Measurements from ENCODE around the gene SORD. TPM values are rescaled to one million over a fixed set of nuclear protein-coding genes. Genes with fewer than 3 reads are reported as not detected.
"Not testable (repeated sequence)": the region's sequence is repeated elsewhere in the genome, so short reads cannot be mapped to it uniquely, and the experiment has no call there.

The SORD gene
- total RNA-seq, 2 donors from 2014 or later: 3.8 to 12.7 TPM

- H3K9me3 Mint-ChIP-seq: no peaks in the 10 kb centered on the region
- no peak overlapping the region for H3K27ac Mint-ChIP-seq
- H3K4me1 Mint-ChIP-seq (ENCODE audit: low read depth in 2 of 2): no peaks in the 10 kb centered on the region
- no peak overlapping the region for H3K4me3 Mint-ChIP-seq
- H3K27me3 Mint-ChIP-seq: peaks cover 5 to 9% of the 10 kb centered on the region in 2 donors
- ATAC-seq (no peak), DNase-seq (ENCODE audit: low spot score) (no peak)
- no peaks in the 10 kb centered on the region for H3K36me3 Mint-ChIP-seq
These were observed 79.2 kb downstream of the SORD start for GRCh38 chr15:45102226-45102625.

- DNase-seq (ENCODE audit: low spot score); ATAC-seq; H3K4me3 Mint-ChIP-seq; H3K27ac Mint-ChIP-seq; H3K36me3 Mint-ChIP-seq; H3K9me3 Mint-ChIP-seq; H3K4me1 Mint-ChIP-seq (ENCODE audit: low read depth in 2 of 2): not testable (repeated sequence)
- peaks cover 10 to 16% of the 10 kb centered on the region in 2 donors for H3K27me3 Mint-ChIP-seq
These were observed 81.2 kb downstream of the SORD start for GRCh38 chr15:45104170-45104569.

GRCh38 chr15:45105586-45105985 lies 82.6 kb downstream of the SORD start:
- Mint-ChIP-seq H3K27me3 (peaks cover 21 to 25% of the 10 kb centered on the region in 2 donors), H3K4me1 (ENCODE audit: low read depth in 2 of 2) (no peaks in the 10 kb centered on the region), H3K36me3 (no peaks in the 10 kb centered on the region), H3K27ac (no peak overlapping the region), H3K4me3 (no peak overlapping the region), H3K9me3 (no peaks in the 10 kb centered on the region)
- DNase-seq (ENCODE audit: low spot score): no peak
- no peak for ATAC-seq

GRCh38 chr15:45106002-45106790 lies 83.2 kb downstream of the SORD start:
- ATAC-seq (no peak), DNase-seq (ENCODE audit: low spot score) (no peak)
- Mint-ChIP-seq H3K27me3 (peaks cover 21 to 26% of the 10 kb centered on the region in 2 donors), H3K9me3 (no peaks in the 10 kb centered on the region), H3K27ac (no peak overlapping the region), H3K4me3 (no peak overlapping the region), H3K4me1 (ENCODE audit: low read depth in 2 of 2) (no peaks in the 10 kb centered on the region), H3K36me3 (no peaks in the 10 kb centered on the region)

GRCh38 chr15:45107941-45108630 lies 85.1 kb downstream of the SORD start:
- H3K27me3 Mint-ChIP-seq: peaks cover 28 to 34% of the 10 kb centered on the region in 2 donors

DNA sequence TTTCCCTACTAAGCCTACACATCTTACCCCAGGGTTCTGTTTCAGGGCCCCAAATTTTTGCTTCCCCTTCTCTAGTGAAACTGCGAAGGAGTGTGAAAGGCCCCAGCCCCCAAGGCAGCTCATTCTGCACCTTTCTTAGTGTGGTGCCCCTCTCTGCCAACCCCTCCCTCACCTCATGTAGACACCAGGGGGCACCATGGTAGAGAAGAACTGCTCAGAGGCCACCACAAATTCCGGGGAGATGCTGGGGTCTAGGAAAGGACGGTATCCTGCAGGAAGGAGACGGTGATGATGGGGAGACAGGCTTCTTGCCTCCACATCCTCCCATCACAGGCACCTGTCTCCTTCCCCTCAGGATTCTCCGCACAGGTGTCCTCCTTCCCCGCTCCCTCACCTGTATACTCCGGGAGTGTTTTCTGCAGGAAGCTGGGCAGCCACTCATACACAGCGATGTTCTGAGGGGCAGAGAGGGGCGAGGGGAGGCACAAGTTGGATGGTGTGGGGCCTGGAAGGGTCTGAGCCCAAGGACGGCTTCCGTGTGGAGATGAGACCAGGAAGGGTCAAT lies 87.3 kb downstream of the SORD start:
- Mint-ChIP-seq H3K9me3 (no peaks in the 10 kb centered on the region), H3K4me1 (ENCODE audit: low read depth in 2 of 2) (peaks cover 2 to 6% of the 10 kb centered on the region in 2 donors), H3K27me3 (peaks cover 44 to 46% of the 10 kb centered on the region in 2 donors), H3K27ac (no peak overlapping the region), H3K36me3 (peaks cover 5% of the 10 kb centered on the region), H3K4me3 (no peak overlapping the region)
- ATAC-seq (no peak), DNase-seq (ENCODE audit: low spot score) (no peak)

More at GRCh38 chr15:45107941-45108630, 85.1 kb downstream of the SORD start:
- Mint-ChIP-seq H3K4me3 (no peak overlapping the region), H3K27ac (no peak overlapping the region), H3K4me1 (ENCODE audit: low read depth in 2 of 2) (peaks cover 0 to 2% of the 10 kb centered on the region in 2 donors), H3K36me3 (no peaks in the 10 kb centered on the region), H3K9me3 (no peaks in the 10 kb centered on the region)
- ATAC-seq: peak in 1 of 2 donors; percentile 2
- DNase-seq (ENCODE audit: low spot score): no peak

- no peaks in the 10 kb centered on the region for H3K9me3 Mint-ChIP-seq
- ATAC-seq (no peak), DNase-seq (ENCODE audit: low spot score) (no peak)
- H3K36me3 Mint-ChIP-seq: peaks cover 5% of the 10 kb centered on the region
- H3K4me3 Mint-ChIP-seq: peak overlapping the region; percentile 33
- peaks cover 52 to 53% of the 10 kb centered on the region in 2 donors for H3K27me3 Mint-ChIP-seq
- peaks cover 5 to 6% of the 10 kb centered on the region in 2 donors for H3K4me1 Mint-ChIP-seq (ENCODE audit: low read depth in 2 of 2)
- no peak overlapping the region for H3K27ac Mint-ChIP-seq
These were observed 88.6 kb downstream of the SORD start for GRCh38 chr15:45111390-45112142.

DNA sequence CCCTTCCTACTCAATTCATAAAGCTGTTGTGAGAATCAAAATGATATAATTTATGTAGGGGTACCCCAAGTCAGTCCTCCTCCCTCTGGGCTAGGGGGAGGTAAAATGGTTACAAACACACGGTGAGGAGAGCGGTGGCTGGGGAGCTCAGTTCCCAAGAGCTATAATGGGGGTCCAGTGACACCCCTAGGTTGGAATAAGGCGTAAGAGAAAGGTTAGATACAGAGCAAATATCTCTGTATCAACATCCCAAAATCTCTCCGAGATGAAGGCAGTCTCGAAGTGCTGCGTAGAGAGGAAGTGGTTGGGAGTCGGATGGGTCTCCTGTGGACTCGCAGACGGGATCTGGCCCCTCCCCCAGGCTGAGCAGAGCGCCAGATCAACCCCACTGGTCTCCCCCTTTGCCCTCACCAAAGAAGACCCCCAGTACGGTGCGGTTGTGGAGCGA lies 89.2 kb downstream of the SORD start:
- Mint-ChIP-seq H3K36me3 (peaks cover 5% of the 10 kb centered on the region), H3K27ac (no peak overlapping the region), H3K4me1 (ENCODE audit: low read depth in 2 of 2) (peaks cover 6 to 7% of the 10 kb centered on the region in 2 donors), H3K27me3 (peaks cover 52 to 56% of the 10 kb centered on the region in 2 donors), H3K4me3 (peak overlapping the region; percentile 33), H3K9me3 (no peaks in the 10 kb centered on the region)
- ATAC-seq: no peak
- DNase-seq (ENCODE audit: low spot score): no peak

- no peak for ATAC-seq
- peaks cover 5% of the 10 kb centered on the region for H3K36me3 Mint-ChIP-seq
- no peak for DNase-seq (ENCODE audit: low spot score)
- no peak overlapping the region for H3K4me3 Mint-ChIP-seq
- H3K27me3 Mint-ChIP-seq: peaks cover 56 to 62% of the 10 kb centered on the region in 2 donors
- H3K27ac Mint-ChIP-seq: no peak overlapping the region
- peaks cover 11 to 13% of the 10 kb centered on the region in 2 donors for H3K4me1 Mint-ChIP-seq (ENCODE audit: low read depth in 2 of 2)
- no peaks in the 10 kb centered on the region for H3K9me3 Mint-ChIP-seq
These were observed 89.8 kb downstream of the SORD start for GRCh38 chr15:45112591-45113379.

- Mint-ChIP-seq H3K4me3 (peak overlapping the region; percentile 68), H3K4me1 (ENCODE audit: low read depth in 2 of 2) (peaks cover 18 to 20% of the 10 kb centered on the region in 2 donors), H3K27me3 (peaks cover 63 to 69% of the 10 kb centered on the region in 2 donors), H3K27ac (no peak overlapping the region), H3K9me3 (no peaks in the 10 kb centered on the region), H3K36me3 (peaks cover 5% of the 10 kb centered on the region)
- ATAC-seq (no peak), DNase-seq (ENCODE audit: low spot score) (no peak)
These were observed 90.5 kb downstream of the SORD start for GRCh38 chr15:45113380-45113990.

GRCh38 chr15:45114076-45114750 lies 91.2 kb downstream of the SORD start, which contains the start of the genes DUOX2 and DUOXA2:
TSS of gene DUOX2 (minus strand) at chr15:45114172. CDS start at chr15:45113411, 761 bp downstream.
TSS of gene DUOXA2 (plus strand) at chr15:45114326. CDS start at chr15:45114606, 280 bp downstream.
- H3K27ac Mint-ChIP-seq: no peak within 1 kb of the TSS
- H3K36me3 Mint-ChIP-seq: peaks cover 5% of the 10 kb centered on the region
- peaks cover 58 to 66% of the 10 kb centered on the region in 2 donors for H3K27me3 Mint-ChIP-seq
- H3K9me3 Mint-ChIP-seq: no peaks in the 10 kb centered on the region
- DNase-seq (ENCODE audit: low spot score) (no peak), ATAC-seq (no peak)
- peaks cover 19 to 20% of the 10 kb centered on the region in 2 donors for H3K4me1 Mint-ChIP-seq (ENCODE audit: low read depth in 2 of 2)
- peak within 1 kb of the TSS; percentile 68 for H3K4me3 Mint-ChIP-seq

DNA sequence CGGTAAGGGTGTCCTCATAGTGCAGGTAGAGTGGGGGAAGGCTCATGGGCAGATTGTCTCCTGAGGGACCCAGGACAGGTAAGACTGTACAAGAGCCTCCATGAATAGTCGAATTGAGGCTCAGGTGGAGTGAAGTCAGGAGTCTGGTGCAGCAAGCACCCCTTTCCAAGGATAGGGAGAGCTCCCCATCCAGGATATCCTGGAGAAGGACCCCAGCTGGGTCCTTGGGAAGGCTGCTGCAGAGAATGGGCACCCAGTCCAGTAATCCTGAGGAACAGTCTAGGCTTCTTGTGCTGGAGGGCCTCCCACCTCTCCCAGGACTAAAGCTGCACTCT lies 91.7 kb downstream of the SORD start:
- ATAC-seq (no peak), DNase-seq (ENCODE audit: low spot score) (no peak)
- H3K4me3 Mint-ChIP-seq: no peak overlapping the region
- H3K36me3 Mint-ChIP-seq: peaks cover 5% of the 10 kb centered on the region
- H3K9me3 Mint-ChIP-seq: no peaks in the 10 kb centered on the region
- H3K27me3 Mint-ChIP-seq: peaks cover 58 to 66% of the 10 kb centered on the region in 2 donors
- H3K27ac Mint-ChIP-seq: no peak overlapping the region
- H3K4me1 Mint-ChIP-seq (ENCODE audit: low read depth in 2 of 2): peaks cover 19 to 20% of the 10 kb centered on the region in 2 donors
